ENCODE data around the gene SKP1. TPM values are rescaled to one million over a fixed set of nuclear protein-coding genes. Genes with fewer than 3 reads are reported as not detected.
A peak's percentile ranks its signal among the peaks of the same experiment; 100 is the strongest.

SKP1 gene
- total and polyA plus RNA-seq, 9 of the 15 experiments (the other 6 are each of a cell fraction or from before 2014, with no cell fraction given) = 301 to 2,109 (median 639) TPM

GRCh38 chr5:134176511-134177368, at the start of gene SKP1 (continued):
- TF ChIP-seq, protein P1, sequence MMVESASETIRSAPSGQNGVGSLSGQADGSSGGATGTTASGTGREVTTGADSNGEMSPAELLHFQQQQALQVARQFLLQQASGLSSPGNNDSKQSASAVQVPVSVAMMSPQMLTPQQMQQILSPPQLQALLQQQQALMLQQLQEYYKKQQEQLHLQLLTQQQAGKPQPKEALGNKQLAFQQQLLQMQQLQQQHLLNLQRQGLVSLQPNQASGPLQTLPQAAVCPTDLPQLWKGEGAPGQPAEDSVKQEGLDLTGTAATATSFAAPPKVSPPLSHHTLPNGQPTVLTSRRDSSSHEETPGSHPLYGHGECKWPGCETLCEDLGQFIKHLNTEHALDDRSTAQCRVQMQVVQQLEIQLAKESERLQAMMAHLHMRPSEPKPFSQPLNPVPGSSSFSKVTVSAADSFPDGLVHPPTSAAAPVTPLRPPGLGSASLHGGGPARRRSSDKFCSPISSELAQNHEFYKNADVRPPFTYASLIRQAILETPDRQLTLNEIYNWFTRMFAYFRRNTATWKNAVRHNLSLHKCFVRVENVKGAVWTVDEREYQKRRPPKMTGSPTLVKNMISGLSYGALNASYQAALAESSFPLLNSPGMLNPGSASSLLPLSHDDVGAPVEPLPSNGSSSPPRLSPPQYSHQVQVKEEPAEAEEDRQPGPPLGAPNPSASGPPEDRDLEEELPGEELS (CRISPR knock-in tag; IDR thresholded peaks at IDR 0.05; ENCODE audit: borderline replicate concordance) = 0 out of 2 replicates have a peak, but pooled peaks have one; percentile 64
- TF ChIP-seq MECOM (CRISPR knock-in tag; IDR thresholded peaks at IDR 0.05) (no peak), YBX1 (IDR thresholded peaks at IDR 0.05) (no peak), ZNF318 (IDR thresholded peaks at IDR 0.05; ENCODE audit: borderline replicate concordance in 1 of 2, low read depth in 1 of 2) (no peak), SMAD2 (IDR thresholded peaks at IDR 0.05; ENCODE audit: low read depth, low read length) (no peak), CCNT2 (IDR thresholded peaks at IDR 0.05; ENCODE audit: borderline replicate concordance, extremely low read depth, insufficient read length, low read depth, low read length) (peak; percentile 69), NEUROD1 (IDR thresholded peaks at IDR 0.05; ENCODE audit: borderline replicate concordance, low read depth, low read length, partially characterized antibody) (no peak), EGR1 (conservative IDR thresholded peaks at IDR 0.05) (no peak; the same call in 1 of the 2 replicates), TRIM28 (IDR thresholded peaks at IDR 0.05) (no peak)
- TF ChIP-seq, protein P2, sequence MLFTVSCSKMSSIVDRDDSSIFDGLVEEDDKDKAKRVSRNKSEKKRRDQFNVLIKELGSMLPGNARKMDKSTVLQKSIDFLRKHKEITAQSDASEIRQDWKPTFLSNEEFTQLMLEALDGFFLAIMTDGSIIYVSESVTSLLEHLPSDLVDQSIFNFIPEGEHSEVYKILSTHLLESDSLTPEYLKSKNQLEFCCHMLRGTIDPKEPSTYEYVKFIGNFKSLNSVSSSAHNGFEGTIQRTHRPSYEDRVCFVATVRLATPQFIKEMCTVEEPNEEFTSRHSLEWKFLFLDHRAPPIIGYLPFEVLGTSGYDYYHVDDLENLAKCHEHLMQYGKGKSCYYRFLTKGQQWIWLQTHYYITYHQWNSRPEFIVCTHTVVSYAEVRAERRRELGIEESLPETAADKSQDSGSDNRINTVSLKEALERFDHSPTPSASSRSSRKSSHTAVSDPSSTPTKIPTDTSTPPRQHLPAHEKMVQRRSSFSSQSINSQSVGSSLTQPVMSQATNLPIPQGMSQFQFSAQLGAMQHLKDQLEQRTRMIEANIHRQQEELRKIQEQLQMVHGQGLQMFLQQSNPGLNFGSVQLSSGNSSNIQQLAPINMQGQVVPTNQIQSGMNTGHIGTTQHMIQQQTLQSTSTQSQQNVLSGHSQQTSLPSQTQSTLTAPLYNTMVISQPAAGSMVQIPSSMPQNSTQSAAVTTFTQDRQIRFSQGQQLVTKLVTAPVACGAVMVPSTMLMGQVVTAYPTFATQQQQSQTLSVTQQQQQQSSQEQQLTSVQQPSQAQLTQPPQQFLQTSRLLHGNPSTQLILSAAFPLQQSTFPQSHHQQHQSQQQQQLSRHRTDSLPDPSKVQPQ (CRISPR knock-in tag; IDR thresholded peaks at IDR 0.05; ENCODE audit: borderline replicate concordance) = no peak
- TF ChIP-seq, protein P3, sequence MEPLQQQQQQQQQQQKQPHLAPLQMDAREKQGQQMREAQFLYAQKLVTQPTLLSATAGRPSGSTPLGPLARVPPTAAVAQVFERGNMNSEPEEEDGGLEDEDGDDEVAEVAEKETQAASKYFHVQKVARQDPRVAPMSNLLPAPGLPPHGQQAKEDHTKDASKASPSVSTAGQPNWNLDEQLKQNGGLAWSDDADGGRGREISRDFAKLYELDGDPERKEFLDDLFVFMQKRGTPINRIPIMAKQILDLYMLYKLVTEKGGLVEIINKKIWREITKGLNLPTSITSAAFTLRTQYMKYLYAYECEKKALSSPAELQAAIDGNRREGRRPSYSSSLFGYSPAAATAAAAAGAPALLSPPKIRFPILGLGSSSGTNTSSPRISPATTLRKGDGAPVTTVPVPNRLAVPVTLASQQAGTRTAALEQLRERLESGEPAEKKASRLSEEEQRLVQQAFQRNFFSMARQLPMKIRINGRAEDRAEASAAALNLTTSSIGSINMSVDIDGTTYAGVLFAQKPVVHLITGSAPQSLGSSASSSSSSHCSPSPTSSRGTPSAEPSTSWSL (CRISPR knock-in tag; IDR thresholded peaks at IDR 0.05; ENCODE audit: borderline replicate concordance) = no peak

Measured in K562 (cell line).